ENCODE results near the gene KIAA1755.

The KIAA1755 gene

DNA sequence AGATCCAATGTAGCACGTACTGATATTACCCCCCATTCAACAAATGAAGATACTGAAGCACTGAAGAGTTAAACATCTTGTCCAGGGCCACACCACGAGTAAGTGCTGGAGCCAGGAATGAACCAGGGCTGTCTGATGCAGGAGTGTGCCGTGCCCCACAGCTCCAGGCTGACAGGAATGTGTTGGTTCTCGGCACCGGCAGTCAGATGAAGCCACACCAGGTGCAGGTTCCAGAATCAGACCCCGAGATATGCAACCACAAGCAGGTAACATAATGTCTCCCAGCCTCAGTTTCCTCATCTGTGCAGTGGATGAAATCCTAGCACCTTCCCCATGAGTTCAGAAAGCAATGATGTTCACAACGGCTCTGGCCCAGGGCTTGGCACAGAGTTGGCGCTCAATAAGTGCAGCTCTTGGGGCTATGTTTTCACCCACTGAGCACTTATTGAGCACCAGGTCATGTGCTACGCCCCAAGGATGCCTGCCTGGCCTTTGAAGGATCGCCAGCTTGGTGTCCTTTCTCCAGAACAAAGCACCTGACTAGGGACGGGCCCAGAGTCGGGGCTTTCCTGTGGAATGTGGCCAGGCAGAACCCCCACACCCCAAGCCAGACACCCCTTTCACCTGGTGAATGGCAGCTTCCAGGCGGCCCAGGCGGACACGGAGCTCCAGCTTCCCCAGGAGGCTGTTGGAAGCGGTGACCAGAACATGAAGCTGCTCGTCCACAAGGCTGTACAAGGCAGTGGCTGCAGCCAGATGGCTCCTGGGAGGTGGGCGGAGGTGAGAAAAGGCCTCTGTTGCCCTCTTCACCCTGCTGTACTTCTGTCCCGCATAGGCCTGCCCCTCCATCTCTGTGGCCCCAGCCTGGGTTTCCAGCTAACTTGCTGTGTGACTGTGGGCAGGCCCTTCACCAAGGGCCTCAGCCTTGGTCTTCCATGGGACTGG lies 41.3 kb downstream of the KIAA1755 start:
- no peak for DNase-seq (ENCODE audit: low spot score)

DNA sequence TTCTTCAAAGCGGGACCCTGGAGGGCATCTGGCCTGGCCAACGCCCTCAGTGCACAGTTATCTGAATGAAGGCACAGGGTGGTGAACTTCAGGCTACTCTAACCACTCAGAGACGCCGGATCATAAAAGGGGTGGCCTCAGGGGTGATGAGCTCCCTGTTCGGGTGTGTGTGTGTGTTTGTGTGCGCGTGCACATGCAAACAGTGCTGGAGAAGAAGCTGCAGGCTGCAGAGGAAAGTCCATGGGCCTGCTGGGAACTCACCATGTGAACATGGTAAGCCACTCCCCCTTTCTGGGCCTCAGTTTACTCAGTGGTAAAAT lies 42.0 kb downstream of the KIAA1755 start:
- no peak for DNase-seq (ENCODE audit: low spot score)

DNA sequence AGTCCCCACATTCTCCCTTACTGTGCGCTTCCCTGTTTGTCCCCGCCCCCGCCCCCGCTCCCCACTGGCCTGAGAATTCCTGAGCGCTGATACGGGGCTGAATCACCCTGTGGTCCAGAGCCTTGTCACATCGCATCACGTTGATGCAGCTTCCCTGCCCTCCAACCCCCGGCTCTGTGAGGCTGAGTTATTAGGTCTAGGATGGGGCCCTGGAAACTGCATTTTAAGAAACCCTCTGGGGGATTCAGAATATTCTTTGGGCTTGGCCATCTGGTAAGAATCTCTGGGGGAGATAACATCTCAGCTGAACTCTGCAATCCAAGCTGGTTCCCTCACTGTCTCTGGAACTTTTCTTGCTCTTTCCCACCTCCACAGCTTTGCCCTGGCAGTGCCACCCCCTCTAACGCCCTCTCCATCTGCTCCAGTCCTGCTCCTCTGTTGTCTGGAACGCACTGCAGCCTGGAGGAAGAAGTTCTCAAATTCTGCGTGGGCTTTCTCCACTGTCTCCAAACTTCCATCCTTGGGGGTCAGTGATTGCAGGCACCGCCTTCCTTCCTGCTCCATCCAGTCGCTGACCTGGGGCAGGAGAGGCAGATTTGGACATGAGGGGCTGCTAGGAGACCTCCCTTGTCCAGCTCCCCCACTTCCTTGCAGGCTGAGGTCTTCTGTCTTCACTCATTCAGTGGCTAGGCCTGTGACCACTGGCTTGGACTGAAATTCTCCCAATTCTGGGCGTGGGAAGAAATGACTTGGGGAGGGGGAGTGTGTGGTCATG lies 42.6 kb downstream of the KIAA1755 start:
- DNase-seq (ENCODE audit: low spot score): peak; percentile 71

DNA sequence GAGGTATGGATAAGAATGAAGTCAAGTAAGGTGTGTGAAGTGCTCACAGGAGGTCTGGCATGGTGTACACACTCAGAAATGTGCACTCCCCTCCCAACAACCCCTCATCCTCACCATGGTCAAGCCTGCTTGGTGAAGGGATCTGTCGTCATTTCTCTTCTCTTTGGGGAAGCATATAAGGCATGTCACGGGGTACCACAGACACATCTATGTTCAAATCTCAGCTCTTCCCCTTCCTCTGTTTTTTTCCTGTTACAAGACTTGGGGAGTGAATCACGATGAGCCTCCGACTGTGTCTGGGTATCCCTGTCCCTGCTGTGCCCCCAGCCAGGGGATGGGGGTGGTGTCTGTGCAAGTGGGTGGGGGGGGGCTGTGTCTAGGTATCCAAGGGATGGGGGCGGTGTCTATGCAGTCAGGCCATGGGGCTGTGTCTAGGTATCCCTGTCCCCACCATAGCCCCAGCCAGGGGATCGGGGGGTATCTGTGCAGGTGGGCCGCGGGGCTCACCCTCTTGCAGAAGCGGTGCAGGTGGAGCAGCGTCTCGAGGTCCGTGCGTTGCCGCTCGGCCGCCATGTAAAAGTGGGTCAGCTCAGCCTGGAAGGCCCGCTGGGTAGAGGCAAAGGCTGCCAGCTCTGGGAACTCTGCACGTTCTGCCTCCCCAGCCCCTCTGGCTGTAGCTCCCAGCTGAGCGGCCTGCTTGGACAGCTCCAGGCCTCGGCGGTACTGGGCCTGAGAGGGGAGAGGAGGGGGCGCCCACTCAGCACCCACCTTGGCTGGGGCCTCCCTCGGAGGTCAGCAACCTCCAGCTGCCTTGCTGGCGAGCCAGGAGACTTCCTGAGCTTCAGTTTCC lies 43.6 kb downstream of the KIAA1755 start:
- DNase-seq (ENCODE audit: low spot score): no peak

DNA sequence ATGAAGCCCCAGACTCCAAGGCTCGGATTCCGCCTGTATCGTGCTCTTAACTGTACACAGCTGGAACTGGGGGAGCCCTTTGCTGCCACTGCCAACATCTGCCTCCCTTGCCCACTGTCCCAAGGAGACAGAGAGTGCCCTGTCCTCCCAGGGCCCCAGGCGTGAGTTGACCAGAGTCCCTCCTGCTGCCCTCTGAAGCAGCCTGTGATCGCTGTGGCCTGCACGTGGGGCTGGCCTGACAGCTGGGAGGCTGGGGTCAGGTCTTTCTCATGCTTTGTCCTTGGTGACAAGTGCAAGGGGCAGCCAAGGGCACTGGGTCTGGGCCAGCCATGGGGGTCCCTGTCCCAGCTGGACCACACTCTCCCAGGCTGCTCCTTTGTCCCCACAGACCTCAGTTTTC lies 44.3 kb downstream of the KIAA1755 start:
- no peak for DNase-seq (ENCODE audit: low spot score)

DNA sequence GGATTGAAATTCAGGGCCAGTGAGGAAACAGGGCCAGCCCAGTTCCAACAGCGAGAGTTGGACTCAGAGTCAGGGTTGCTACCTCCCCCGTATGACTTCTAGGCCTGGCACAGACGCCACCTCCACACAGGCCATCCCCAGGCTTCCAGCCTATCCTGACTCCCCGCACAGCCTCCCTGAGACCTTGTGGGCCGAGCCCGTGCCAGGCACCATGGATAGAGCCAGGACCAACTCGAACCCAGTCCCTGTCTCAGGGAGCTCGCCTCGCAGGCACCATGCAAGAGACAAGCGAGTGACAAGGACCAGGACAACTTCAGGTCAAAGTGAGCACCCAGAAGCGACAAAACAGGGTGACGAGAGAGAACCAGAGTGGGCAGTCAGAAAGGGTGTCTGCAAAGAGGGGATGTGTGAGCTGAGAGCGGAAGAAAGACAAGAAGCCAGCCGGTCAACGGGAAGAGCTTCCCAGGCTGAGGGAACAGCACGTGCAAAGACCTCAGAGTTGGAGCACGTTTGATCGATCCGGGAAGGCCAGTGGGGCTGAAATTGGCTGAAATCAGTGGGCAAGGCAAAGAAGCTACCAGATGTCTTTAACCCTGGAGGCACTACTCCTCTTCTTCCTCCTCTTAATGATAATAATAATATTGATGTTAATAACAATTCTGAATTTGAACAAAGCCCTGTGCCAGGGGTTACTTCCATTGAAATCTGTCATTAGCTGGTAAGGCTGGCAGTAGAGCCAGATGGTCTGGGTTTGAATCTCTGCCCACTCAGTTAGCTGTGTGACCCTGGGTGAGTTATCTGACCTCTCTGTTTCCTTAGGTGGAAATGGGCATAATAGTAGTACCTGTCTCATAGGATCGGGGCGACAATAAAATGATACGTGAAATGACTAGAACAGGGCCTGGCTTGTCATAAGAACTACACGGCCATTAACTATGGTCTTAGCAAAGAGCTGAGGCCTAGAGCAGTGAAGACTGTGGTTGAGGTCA lies 45.0 kb downstream of the KIAA1755 start:
- no peak for DNase-seq (ENCODE audit: low spot score)

DNA sequence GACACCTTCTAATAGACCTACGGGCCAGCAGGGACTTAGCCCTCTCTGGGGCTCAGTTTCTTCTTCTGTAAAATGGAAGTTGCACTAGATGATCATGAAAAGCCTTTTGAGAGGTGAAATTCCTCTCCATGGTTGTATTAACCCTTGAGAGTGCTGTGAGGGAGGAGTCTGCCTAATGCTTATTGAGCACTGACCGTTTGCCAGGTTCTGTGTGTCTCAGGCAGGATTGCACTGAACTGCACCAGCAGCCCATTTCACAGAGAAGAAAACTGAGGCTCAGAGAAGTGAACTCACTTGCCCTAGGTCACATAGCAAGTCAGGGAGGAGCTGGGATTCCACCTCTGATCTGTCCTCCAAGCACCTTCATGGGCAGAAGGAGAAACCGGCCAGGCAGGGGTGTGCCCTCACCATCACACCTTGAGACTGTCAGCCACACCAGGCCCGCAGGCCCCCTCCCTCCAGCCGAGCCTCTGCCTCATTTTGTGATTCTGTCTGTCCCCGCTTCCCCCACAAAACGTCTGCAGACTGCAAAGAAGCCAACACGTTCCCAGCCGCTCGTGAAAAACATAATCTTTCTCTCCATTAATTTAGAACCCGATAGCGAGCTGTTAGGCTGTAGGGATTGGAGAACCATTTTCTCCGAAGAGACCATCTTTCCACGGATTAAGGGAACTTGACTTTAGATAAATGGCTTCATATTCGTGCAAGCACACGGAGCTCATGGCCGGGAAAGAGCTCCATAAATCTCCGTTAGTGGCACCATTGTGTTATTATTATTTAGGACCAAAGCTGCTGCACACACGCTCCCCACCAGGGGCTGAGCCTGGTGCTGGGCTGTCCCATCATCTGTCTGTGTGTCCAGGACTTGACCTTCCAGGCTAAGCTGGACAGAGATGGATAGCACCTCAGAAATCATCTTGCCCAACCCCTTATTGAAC lies 46.0 kb downstream of the KIAA1755 start:
- DNase-seq (ENCODE audit: low spot score): no peak

DNA sequence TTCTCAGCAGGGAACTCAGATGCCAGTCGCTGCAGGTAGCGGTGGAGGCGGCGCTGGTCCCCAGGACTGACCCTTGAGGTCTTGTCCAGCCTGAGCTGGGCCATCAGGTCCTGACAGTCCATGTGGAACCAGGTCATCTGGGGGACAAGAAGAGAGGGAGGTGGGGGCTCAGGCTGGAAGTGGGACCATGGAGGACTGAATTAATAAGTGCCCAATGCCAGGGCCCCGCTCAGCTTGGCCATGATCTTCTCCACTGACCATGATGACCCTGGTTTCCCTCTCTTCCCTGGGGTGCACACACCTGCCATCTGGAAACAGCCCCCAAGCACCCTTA lies 47.0 kb downstream of the KIAA1755 start:
- no peak for DNase-seq (ENCODE audit: low spot score)

DNA sequence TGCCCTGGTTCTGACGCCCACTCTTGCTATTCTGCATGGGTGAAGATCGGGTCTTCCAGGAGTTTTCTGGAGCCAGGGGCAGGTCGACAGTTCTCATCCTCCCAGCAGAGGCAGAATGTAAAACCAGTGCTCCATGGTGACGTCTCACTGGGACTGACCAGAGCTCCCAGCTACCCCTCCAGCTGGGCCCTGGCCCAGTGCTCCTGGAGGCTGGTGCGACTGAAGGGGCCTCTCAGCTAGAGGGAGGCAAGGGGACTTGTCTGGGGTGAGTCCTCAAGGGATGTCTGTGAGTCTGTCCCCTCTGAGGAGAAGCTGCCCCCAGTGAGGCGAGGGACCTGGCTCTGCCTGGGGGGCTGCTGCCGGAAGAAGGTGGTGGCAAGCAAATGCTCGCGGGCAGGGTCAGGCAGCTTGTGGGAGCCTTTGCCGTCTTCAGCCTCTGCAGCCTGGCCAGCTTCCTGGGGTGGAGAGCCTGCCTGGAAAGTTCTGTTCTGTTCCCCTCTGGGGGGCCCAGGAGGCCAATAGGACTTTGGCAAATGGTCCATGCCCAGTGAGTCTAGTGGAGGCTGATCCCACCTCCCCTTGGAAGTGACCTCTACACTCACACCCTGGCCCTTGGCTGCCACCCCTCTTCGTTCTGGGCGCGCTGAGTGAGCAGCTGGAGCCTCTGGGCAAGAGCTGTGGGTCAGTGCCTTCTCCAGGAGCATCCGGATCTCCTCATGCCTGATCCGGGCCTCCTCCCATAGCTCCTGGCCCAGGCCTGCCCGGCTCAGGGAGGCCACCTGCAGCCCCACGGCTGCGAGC lies 47.5 kb downstream of the KIAA1755 start:
- no peak for DNase-seq (ENCODE audit: low spot score)

DNA sequence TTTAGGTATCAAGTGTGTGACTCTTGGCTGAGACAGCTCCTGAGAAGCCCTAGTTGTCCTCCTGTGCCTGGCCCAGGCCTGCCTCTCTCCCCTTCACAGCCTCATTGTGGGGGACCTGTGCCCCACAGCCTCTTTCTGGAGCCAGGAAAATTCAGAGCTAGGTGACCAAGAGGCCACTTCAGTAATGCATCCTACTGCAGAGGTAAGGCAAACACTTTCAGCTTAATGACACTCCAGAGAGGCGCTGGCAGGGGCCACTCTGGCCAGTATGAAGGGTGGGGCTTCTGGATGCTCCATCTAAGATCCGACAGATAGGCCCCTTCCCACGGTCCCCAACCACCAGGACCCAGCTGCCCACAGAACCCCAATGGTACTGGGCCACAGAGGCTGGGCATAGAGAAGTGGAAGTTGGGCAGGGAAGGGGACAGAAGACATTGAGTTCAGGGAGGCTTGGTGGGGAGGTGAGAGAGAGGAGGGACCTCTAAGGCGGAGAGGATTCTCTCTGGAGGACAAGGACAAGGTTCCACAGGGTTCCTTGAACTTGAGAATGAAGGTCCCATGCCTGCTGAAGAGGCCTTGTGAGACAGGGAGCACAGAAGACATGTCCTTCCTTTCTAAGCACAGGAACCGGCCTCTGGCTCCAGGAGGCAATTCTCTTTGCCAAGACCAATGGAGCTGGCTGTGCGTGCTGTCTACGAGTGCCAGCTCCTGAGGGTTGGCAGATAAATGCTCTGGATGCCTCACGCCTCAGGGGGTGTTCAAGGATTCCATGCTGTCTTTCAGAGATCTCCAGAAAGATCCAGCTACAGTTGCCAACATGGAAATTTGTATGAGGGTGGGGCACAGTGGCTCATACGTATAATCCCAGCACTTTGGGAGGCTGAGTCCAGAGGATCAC lies 49.1 kb downstream of the KIAA1755 start:
- DNase-seq (ENCODE audit: low spot score): no peak

DNA sequence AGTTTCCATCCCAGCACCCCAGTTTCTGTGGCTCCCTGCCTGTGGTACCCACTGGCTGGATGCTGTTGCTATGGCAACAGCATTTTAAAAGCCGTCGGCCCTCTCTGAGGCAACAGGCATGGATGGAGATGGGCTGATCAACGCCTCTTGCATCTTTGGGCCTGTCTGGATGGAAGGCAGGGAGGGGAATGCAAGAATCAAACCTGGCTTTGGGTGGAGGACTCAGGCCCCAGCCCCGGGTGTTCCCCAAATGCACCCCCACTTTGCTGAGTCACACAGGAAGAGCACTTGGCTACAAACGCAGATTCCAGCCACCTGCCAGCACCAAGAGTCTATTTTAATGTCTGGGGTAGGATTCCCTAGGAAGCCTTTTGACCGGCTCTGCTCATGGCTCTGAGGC lies 49.8 kb downstream of the KIAA1755 start:
- DNase-seq (ENCODE audit: low spot score): no peak

DNA sequence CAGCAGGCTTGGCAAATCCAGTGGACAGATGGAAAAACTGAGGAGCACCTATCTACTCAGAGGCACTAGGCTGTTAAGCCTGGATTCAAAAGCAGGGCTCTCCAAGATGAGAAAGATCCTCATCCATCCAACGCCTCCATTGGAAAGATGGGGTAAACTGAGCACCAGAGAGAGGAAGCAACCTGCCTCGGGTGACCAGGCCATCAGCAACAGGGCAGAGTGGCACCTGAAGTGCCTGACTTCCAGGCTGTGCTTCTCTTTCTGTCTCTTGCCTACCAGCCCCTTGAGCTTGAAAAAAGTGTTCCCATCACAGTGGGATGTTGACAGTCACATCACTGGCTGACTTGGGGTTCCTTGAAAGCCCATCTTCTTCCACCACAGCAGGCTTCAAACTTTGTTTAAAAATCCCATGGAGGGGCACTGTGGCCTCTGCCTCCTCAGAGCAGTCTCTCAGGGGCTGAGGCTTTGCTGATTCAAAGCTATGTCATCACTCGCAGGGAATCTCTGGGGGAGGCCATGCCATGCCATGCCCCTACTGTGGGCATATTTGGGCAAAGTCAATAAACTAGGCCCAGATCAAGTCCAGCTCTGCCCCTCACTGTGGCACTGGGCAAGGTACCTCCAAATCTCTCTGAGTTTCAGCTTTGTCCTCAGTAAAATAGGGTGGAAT lies 50.7 kb downstream of the KIAA1755 start:
- no peak for DNase-seq (ENCODE audit: low spot score)

DNA sequence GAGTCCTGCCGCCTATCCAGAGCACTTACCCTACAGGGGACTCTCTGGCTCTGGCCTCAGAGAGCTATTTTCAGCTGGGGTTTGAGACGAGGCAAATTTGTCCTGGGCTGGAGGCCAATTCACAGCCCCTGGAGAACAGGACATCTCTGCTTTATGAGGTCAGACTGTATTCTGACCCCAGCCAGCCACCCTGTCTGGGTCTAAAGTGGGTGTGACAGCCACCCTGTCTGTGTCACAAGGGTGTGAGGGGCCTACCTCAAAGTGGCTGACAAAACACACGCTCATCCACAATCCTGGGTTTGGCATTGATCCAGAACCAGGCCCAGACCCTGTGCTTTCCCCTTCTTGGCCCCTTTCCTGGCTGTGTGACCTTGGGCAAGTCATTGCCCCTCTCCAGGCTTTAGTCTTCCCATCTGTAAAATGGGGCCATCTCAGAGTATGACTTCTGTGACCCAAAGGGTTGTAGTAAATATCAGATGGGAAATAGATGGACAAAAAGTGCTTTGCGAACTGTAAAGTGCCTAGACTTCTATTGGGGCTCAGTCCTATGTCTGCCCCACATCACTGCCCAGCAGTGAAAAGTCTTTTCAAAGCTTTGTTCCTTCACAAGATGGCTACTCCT lies 51.4 kb downstream of the KIAA1755 start:
- DNase-seq (ENCODE audit: low spot score): no peak

DNA sequence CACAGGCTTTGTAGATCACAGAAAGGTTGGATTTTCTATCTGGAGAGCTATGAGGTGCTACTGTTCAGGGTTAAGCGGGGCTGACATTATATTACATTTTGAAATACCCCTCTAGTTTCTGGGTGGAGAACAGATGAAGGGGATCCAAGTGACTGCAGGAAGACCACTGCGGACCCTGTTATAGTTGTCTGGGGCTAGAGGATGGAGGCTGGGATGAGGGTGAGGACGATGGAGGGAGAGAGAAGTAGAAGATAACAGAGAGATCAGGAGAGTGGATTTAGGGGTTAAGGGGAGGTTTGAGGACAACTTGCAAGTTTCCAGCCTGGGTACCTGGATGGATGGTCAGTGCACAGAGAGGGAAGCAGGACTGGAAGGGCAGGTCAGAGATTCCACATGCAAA lies 52.0 kb downstream of the KIAA1755 start:
- DNase-seq (ENCODE audit: low spot score): no peak

DNA sequence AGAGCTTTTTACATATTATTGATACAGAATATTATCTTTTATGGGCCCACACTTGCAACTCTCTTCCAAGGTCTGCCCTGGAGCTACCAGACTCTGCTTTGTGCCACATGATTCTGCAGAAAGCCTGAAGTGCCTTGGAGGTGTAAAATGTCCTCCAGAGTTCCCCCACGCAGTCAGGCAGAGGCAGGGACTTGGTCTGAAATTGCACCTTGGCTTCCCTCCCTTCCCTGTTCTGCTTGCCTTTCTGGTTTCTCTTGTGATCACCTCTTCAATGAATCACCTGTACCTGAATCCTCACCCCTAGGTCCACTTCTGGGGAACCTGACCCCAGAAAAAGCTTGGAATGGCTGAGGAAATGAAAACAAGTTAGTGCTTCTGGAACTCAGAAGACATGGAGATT lies 52.4 kb downstream of the KIAA1755 start:
- no peak for DNase-seq (ENCODE audit: low spot score)

DNA sequence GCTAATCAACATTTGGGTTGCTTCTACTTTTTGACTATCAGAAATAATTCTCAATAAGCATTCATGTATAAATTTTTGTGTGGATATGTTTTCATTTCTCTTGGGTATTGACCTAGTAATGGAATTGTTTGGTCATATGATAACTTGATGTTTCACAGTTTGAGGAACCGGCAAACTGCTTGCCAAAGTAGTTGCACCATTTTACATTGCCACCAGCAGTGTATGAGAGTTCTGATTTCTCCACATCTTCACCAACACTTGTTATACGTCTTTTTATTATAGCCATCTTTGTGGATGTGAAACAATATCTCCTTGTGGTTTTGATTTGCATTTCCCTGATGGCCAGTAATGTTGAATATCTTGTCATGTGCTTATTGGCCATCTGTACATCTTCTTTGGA lies 52.9 kb downstream of the KIAA1755 start:
- DNase-seq (ENCODE audit: low spot score): no peak

DNA sequence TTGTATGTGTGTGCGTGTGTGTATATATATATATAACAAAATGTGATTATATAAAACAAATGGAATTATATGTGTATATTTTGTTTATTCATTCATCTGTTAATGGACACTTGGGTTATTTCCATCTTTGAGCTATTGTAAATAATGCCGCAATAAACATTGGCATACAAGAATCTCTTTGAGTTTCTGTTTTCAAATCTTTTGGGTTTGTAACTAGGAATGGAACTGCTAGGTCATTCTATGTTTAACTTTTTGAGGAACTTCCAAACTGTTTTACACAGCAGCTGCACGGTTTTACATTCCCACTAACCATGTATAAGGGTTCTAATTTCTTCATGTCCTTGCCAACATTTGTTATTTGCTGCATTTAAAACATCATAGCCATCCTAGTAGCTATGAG lies 55.5 kb downstream of the KIAA1755 start:
- DNase-seq (ENCODE audit: low spot score): no peak
